K562 (cell line): ENCODE measurements around the gene PARD6A. TPM values are rescaled to one million over a fixed set of nuclear protein-coding genes. Genes with fewer than 3 reads are reported as not detected.

Experiments used
- ARID1B ChIP-seq: fragments of 450-650 bp; IDR thresholded peaks from 2 replicates; pipeline ENCODE4 v1.6.1; 2016; ENCODE audit warnings: antibody characterized with exemption, mild to moderate bottlenecking, inconsistent platforms
- BCLAF1 ChIP-seq, 2 experiments: fragments of 450-650 bp in 1 of 2; IDR thresholded peaks; 2 replicates each; pipeline ENCODE4 v1.6.1; 2011 to 2017; ENCODE audit warnings: low read depth in 2 of 2, antibody characterized with exemption in 1 of 2, borderline replicate concordance in 1 of 2, low read length in 1 of 2, mild to moderate bottlenecking in 1 of 2, mixed read lengths in 1 of 2; ENCODE audit not compliant: control insufficient read depth in 1 of 2
- CBX5 ChIP-seq: IDR thresholded peaks from 2 replicates; pipeline ENCODE4 v1.6.1; 2014; ENCODE audit warnings: low read depth, borderline replicate concordance
- COPS2 ChIP-seq: fragments of 450-650 bp; conservative IDR thresholded peaks from 2 replicates; pipeline ENCODE4 v1.6.1; 2016; ENCODE audit warnings: mild to moderate bottlenecking, moderate library complexity
- CREB1 ChIP-seq, 2 experiments: sonication (generic) in 1 of 2; formaldehyde crosslinking in 1 of 2; IDR thresholded peaks; 2 replicates each; pipeline versions ENCODE4 v1.6.1 to v1.8.0; 2012 to 2022; ENCODE audit warnings: inconsistent platforms in 1 of 2, mild to moderate bottlenecking in 1 of 2, missing genetic modification reagents in 1 of 2, moderate library complexity in 1 of 2
- CXXC5 ChIP-seq: fragments of 250-450 bp; sonication (Bioruptor Pico); IDR thresholded peaks from 2 replicates; pipeline ENCODE4 v1.8.0; 2022; ENCODE audit warnings: inconsistent platforms, mild to moderate bottlenecking, moderate library complexity
- EHMT2 ChIP-seq: fragments of 450-650 bp; IDR thresholded peaks from 2 replicates; pipeline ENCODE4 v1.6.1; 2018; ENCODE audit warnings: antibody characterized with exemption
- FOXP4 ChIP-seq: sonication (generic); formaldehyde crosslinking; IDR thresholded peaks from 2 replicates; pipeline ENCODE4 v1.8.0; 2022; ENCODE audit warnings: mild to moderate bottlenecking, missing genetic modification reagents, borderline replicate concordance
- GATAD2B ChIP-seq: fragments of 450-650 bp; IDR thresholded peaks from 2 replicates; pipeline ENCODE4 v1.6.1; 2017; ENCODE audit warnings: mild to moderate bottlenecking, borderline replicate concordance
- GTF2E2 ChIP-seq: fragments of 200-800 bp; sonication (Bioruptor generic); IDR thresholded peaks from 2 replicates; pipeline ENCODE4 v1.6.1; 2016; ENCODE audit warnings: missing genetic modification characterization, missing compliant biosample characterization
- MCM7 ChIP-seq, 2 experiments: fragments of 450-650 bp; IDR thresholded peaks; 2 replicates each; pipeline ENCODE4 v1.6.1; 2016 to 2018
- RB1 ChIP-seq: fragments of 450-650 bp; IDR thresholded peaks from 2 replicates; pipeline ENCODE4 v1.6.1; 2017; ENCODE audit warnings: low read depth, mild to moderate bottlenecking
- RBBP5 ChIP-seq: fragments of 200-600 bp; sonication (generic); IDR thresholded peaks from 2 replicates; pipeline ENCODE4 v1.6.1; 2012; ENCODE audit warnings: borderline replicate concordance, mild to moderate bottlenecking, low read length, control low read depth, inconsistent platforms; ENCODE audit not compliant: insufficient read depth, poor library complexity, severe bottlenecking
- RBM39 ChIP-seq: fragments of 200-400 bp; formaldehyde crosslinking; optimal IDR thresholded peaks from 2 replicates; pipeline ENCODE3; 2018; ENCODE audit warnings: low read depth, low read length
- SP1 ChIP-seq: sonication (generic); formaldehyde crosslinking; IDR thresholded peaks from 2 replicates; pipeline ENCODE4 v1.8.1; 2022; ENCODE audit warnings: mild to moderate bottlenecking, missing genetic modification reagents
- SRSF7 ChIP-seq: fragments of 200-400 bp; formaldehyde crosslinking; optimal IDR thresholded peaks from 2 replicates; pipeline ENCODE3; 2017; ENCODE audit warnings: mild to moderate bottlenecking, low read depth, low read length
- TFAM ChIP-seq: fragments of 250-450 bp; sonication (Bioruptor Pico); conservative IDR thresholded peaks from 2 replicates; pipeline ENCODE4 v1.5.0; 2021; ENCODE audit warnings: mild to moderate bottlenecking, moderate library complexity
- ZBTB11 ChIP-seq, 3 experiments: fragments of 200-800 bp in 1 of 3; fragments of 250-450 bp in 1 of 3; fragments of 450-650 bp in 1 of 3; sonication (Bioruptor Pico) in 1 of 3; sonication (Bioruptor generic) in 1 of 3; formaldehyde crosslinking in 1 of 3; IDR thresholded peaks; 2 replicates each; pipeline versions ENCODE4 v1.6.1 to v1.8.0; 2016 to 2022; ENCODE audit warnings: mild to moderate bottlenecking in 2 of 3, missing genetic modification characterization in 2 of 3, missing compliant biosample characterization in 1 of 3, moderate library complexity in 1 of 3
- ZKSCAN1 ChIP-seq: fragments of 150-350 bp; IDR thresholded peaks from 2 replicates; pipeline ENCODE4 v1.6.1; 2016; ENCODE audit warnings: low read depth, low read length
- ZNF584 ChIP-seq: fragments of 200-800 bp; sonication (Bioruptor generic); IDR thresholded peaks from 2 replicates; pipeline ENCODE4 v1.6.1; 2016; ENCODE audit warnings: low read depth, mild to moderate bottlenecking, missing genetic modification characterization, missing compliant biosample characterization
- polyA plus RNA-seq, 8 experiments: library from polyadenylated mRNA; depleted of rRNA in 4 of 8; stranded (reverse) in 5 of 8; unstranded in 3 of 8; fragments of >200 nt; fragmentation: Nextera tagmentation in 2 of 8; fragmentation: Illumina TruSeq in 1 of 8; extraction: Ambion mirVana in 2 of 8; extraction: Trizol in 1 of 8; gene quantifications; 2 replicates each; pipeline versions ENCODE4 v1.2.1 to v1.2.3, GENCODE V29; 2011 to 2014; ENCODE audit warnings: inconsistent platforms in 1 of 8, missing spikeins in 1 of 8
- total RNA-seq, 7 experiments: library from RNA; depleted of rRNA in 6 of 7; stranded (reverse); fragments of >200 nt in 6 of 7; fragmentation: Illumina TruSeq in 2 of 7; extraction: Trizol in 2 of 7; gene quantifications; 2 replicates each; pipeline versions ENCODE4 v1.2.1 to v1.2.3, GENCODE V29; 2011 to 2021; ENCODE audit warnings: low replicate concordance in 1 of 7

Gene PARD6A
- total and polyA plus RNA-seq, 9 of the 15 experiments (the other 6 are each of a cell fraction or from before 2014, with no cell fraction given), result 0.04 to 2.0 (median 0.44) TPM

- no peak for TF ChIP-seq RB1
- peak; percentile 31 for TF ChIP-seq RBBP5
- no peak for TF ChIP-seq GATAD2B
- peak in 1 of 3 experiments; percentile 82; a peak in 2 of 6 replicates for TF ChIP-seq ZBTB11 (CRISPR knock-in tag; IDR thresholded peaks at IDR 0.05)
- no peak for TF ChIP-seq RBM39
- no peak for TF ChIP-seq GTF2E2 (tag)
- TF ChIP-seq BCLAF1 (IDR thresholded peaks at IDR 0.05; ENCODE audit: borderline replicate concordance in 1 of 2, control insufficient read depth in 1 of 2, low read depth in 2 of 2, low read length in 1 of 2), result no peak
- TF ChIP-seq EHMT2, result peak; percentile 81
- no peak for TF ChIP-seq ARID1B
- TF ChIP-seq COPS2, result no peak
- TF ChIP-seq SRSF7, result no peak
- TF ChIP-seq ZKSCAN1, result no peak
- no peak for TF ChIP-seq CBX5
- TF ChIP-seq SP1 (CRISPR knock-in tag), result no peak
- TF ChIP-seq ZNF584 (CRISPR knock-in tag), result peak; percentile 63; the same call in 1 of the 2 replicates
- peak; percentile 44 for TF ChIP-seq CXXC5
- no peak for TF ChIP-seq MCM7 (IDR thresholded peaks at IDR 0.05)
- TF ChIP-seq CREB1 (IDR thresholded peaks at IDR 0.05), result no peak
- TF ChIP-seq CREB1 (CRISPR knock-in tag; IDR thresholded peaks at IDR 0.05), result peak; percentile 8; the same call in 1 of the 2 replicates
- TF ChIP-seq FOXP4, result no peak
- no peak for TF ChIP-seq TFAM (CRISPR knock-in tag)
Observed at GRCh38 chr16:67652578-67653127, 8.1 kb upstream of the PARD6A start (continued).
